HFF-Myc (cell line): Measurements from ENCODE around the gene AKT3.

ENCODE experiments used
- DNase-seq: peaks from one replicate; pipeline ENCODE4 v3.0.0-alpha.2; 2011; ENCODE audit warnings: low read depth; ENCODE audit errors: extremely low read depth
- H3K4me3 ChIP-seq: replicated peaks from 2 replicates; pipeline ENCODE4 v1.5.1; 2011; ENCODE audit warnings: low read depth, mild to moderate bottlenecking, control low read depth, low read length
- CTCF ChIP-seq: IDR thresholded peaks from 2 replicates; pipeline ENCODE4 v1.5.1; 2012; ENCODE audit warnings: mild to moderate bottlenecking, low read depth, low read length, control low read depth; ENCODE audit errors: missing control alignments

AKT3 gene

GRCh38 chr1:243447347-243447746 is 402.7 kb downstream of the AKT3 start:
- H3K4me3 ChIP-seq, result no peak overlapping the region
- no peak for TF ChIP-seq CTCF
- no peak for DNase-seq

DNA sequence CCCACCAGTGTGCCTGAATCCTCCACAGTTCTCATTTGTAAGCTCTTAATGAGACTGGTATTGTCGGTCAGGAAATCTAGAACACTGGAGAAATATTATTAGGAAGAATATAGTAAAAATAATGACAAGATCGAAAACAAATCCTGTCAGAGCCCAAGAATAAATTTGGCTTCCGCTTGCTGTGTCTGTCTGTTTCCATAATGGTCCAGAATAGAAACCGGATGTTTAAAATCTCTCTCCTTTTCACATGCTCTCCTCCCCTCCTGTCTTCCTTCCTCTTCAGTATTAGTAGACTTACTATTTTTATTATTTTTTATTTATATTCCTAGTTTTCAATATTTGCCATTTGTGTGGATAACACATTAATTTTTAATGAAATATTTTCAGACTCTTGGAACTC is 406.5 kb downstream of the AKT3 start:
- TF ChIP-seq CTCF, result no peak
- no peak for DNase-seq
- H3K4me3 ChIP-seq, result no peak overlapping the region

DNA sequence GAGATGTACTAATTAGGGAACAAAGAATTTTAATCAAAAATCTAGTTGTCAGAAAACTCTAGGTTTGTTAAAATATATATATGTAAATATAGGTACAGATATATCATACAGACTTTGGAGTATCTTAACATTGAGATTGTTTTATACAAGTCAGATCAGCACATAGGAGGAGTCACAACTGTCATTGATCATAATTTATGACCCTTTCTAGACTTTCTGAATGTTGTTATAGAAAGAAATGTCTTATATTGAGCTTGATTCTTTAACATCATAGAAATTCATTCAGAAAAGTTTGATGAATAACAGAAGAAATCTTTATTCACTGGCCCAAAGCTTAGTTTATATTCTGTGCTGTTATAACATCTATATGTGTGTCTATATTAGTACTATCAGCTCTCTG is 408.4 kb downstream of the AKT3 start:
- H3K4me3 ChIP-seq, result no peak overlapping the region
- DNase-seq, result no peak
- TF ChIP-seq CTCF, result no peak

DNA sequence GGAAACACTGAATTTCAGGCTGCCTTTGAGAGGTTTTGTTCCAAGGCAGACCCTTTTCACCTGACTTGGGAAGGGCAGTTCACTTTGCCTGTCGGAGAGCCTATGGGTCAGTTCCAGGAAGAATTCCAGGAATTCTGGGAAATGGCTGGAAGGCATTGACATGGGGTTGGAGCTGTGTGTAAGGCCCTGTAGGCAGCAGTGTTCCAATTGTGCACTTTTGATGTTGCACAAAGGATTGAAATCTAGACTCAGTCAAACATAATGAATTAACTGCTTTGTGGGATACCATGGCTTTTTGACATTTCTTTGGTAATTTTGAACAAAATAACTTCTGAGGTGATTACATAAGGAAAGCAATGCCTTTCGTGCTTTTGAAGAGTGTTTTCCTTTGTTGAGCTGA is 409.6 kb downstream of the AKT3 start:
- TF ChIP-seq CTCF, result no peak
- H3K4me3 ChIP-seq, result no peak overlapping the region
- DNase-seq, result no peak

GRCh38 chr1:243438815-243439214 is 411.2 kb downstream of the AKT3 start:
- DNase-seq, result no peak
- no peak overlapping the region for H3K4me3 ChIP-seq
- TF ChIP-seq CTCF, result no peak
